CD4-positive, alpha-beta T cell treated with Interleukin-12 subunit alpha and Interleukin-12 subunit beta, for 1 hour (primary cell): ENCODE data around the gene DENND2D.

Experiments used
- DNase-seq: peaks from one replicate; pipeline ENCODE4 v3.0.0-alpha.2; 2020

DENND2D gene, protein sequence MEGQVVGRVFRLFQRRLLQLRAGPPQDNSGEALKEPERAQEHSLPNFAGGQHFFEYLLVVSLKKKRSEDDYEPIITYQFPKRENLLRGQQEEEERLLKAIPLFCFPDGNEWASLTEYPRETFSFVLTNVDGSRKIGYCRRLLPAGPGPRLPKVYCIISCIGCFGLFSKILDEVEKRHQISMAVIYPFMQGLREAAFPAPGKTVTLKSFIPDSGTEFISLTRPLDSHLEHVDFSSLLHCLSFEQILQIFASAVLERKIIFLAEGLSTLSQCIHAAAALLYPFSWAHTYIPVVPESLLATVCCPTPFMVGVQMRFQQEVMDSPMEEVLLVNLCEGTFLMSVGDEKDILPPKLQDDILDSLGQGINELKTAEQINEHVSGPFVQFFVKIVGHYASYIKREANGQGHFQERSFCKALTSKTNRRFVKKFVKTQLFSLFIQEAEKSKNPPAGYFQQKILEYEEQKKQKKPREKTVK

DNA sequence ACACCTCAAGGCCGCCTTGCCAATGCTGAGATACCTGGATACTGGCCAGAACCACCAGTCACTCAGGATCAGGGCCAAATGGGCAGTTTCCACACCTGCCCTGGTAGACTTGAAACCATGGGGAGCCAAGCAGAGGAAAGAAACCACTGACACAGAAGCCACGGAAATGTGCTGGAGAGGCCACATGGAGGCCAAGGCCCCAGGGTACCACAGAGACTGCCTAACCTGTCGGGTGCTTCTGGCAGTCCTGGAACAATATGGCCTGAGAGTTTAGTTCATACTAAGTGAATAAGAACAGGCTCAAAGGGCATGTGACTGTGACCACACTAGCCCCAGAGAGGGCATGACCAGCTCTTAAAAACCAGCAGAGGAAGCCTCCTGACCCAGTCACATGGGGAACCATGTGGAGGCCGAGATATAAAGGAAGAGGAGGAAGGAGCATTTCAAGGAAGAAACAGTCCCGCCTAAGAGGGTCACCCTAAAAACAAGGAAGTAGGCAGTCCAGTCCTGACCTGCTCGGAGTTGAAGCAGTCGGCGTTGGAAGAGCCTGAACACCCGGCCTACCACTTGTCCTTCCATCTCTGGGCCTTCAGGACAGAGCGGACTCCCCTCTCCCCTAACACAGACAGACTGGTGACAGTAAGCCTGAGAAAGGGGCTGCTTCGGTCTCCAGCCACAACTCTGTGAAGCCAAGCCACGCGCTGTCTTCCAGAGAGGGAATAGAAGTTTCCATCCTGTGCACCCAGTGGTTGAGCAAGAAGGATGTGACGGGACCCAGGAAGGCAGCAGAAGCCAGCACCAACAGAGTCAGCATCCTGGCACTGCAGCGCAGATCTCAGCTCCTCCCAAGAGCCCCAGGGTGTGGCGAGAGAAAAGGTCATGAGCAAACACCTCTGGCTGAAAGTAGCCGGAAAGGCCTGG is at the start of gene DENND2D:
TSS of gene DENND2D (minus strand) at position 766 of the 921 bp plus-strand sequence. CDS start at position 579, 187 bp downstream.
- peak; percentile 54 for DNase-seq

DNA sequence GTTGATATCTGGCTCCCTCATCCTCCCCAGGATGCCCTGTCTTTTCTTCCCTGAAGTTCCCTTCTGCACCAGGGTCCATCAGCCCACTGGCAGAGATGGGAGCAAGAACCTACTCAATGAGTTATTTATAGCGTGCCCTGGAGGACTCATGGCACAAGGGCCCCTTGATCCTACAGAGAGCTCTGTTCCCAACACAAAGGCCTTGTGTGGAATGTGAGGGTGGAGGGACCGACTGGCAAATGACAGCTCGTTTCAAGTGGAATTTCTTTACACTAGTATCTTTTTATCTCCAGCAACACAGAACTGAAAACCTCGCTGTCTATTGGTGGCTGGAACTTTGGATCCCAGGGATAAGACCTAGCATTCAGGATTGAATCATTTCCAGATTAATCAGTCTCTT is 49.5 kb upstream of the DENND2D start:
- DNase-seq, result no peak

DNA sequence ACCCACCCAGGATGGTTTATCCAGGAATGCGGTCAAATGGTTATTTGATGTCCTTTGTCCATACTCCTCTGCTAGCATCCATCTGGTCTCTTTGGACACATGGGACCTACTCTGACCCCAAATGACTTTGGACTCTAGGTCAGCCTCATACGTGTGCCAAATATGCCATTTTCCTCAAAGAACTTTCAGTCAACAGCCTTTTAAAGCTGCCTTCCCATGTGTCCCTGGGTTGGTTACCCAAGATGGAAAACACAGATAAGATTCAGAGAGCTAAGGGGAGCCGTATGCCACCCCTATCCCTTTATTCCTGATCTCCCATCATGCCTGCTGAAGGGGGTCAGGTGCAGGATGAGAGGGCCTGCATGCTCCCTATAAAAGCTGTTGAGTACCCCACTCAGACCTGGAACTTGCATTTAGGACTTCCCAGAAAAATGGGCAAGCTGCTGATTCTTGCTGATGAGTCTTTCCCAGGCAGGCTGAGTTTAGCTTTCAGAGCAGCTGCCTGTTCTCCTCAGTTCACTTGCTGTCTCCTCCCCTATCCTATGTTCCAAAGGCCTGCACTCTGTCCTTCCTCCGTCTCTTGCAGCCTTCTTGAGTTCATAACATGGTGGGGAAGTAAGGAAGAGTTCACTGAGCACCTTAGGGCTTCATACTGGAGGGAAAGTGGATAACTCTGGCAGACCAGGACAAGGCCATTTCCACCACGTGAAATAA is 46.8 kb upstream of the DENND2D start:
- DNase-seq, result no peak

DNA sequence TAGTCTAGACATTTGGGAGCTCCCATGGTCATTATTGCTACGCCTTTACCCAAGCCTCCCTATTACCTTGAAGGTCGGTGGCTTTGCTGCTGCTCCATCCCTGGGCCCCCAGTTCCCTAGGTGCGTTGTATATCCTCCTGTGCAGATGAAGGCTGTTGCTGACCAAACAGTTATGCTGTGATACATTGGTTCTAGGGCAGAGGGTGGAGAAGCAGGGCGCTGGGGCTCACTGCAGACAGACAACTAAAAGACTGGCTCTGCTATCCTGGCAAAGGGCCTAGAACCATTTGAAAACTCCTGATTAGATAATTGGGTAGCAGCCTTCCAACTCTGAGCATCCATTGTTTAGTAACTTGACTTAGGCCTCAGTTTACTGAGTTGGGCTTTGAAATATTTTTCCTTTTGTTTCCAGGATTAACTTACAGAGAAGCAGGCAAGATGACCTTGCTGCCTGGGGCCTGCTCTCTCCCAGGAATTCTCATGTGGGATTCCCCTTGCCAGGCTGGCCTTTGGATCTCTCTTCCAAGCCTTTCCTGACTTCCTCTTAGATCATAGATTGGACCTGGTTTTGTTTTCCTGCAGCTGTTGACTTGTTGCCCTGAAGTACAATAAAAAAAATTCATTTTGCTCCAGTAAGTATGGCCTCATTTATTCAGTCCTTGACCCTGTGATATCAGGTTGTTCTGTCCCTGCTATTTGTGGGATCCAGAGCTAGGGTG is 42.5 kb upstream of the DENND2D start:
- no peak for DNase-seq

DNA sequence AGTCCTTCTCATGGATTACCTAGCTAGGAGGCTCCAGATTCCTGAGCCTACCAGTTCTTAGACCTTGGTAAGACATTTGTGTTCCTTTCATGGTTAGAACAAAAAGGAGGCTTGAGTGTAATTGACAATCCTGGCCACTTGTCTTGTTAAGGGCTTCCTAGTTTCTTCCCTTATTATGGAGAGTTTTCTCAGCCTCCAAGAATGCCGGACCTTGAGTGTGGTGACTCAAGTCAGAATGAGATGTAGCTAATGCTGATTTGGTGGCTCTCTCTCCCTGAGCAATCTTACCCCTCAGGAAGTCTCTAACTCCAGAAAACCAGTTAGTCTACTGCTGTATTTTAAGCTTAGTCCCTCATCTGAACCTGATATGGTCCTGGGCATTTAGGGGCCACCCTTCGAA is 41.4 kb upstream of the DENND2D start:
- no peak for DNase-seq

DNA sequence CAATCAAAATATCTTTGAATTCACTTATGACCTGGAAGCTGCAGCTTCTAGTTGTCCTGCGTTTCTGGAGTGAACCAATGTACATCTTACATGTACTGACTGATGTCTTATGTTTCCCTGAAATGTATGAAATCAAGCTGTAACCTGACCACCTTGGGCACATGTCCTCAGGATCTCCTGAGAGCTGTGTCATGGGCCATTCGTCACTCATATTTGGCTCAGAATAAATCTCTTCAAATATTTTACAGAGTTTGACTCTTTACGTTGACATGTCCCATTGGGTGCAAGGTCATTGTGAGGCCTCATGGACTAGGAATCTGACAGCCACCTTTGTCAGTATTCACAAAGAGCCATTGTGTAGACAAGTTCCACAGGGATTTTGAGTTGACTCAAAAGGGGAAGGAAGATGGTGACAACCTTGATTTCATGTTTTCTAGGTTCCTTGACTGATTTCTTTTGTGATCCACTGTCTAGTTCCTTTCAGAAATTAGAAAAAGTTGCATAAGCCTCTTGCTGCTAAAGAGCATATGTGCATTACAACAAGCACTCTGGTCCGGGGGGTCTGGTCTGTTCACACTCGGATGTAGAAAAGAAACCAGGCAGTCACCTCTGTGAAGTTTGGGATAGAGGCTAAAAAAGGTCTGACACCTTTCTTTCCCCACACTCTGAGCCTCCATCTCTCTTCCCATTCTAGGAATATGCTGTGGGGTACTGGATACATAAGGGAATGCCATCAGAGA is 37.8 kb upstream of the DENND2D start:
- no peak for DNase-seq

DNA sequence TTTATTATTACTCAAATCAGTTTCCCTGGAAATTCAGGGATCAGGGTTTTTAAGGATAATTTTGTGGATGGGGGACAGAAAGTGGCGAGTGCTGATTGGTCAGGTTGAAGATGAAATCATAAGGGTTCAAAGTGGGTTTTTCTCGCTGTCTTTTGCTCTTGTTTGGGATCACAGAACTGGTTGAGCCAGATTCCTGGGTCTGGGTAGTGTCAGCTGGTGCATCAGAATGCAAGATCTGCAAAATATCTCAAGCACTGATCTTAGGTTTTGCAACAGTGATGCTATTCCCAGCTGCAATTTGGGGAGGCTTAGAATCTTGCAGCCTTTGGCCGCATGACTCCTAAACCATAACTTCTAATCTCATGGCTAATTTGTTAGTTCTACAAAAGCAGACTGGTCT is 36.4 kb upstream of the DENND2D start:
- DNase-seq, result no peak

DNA sequence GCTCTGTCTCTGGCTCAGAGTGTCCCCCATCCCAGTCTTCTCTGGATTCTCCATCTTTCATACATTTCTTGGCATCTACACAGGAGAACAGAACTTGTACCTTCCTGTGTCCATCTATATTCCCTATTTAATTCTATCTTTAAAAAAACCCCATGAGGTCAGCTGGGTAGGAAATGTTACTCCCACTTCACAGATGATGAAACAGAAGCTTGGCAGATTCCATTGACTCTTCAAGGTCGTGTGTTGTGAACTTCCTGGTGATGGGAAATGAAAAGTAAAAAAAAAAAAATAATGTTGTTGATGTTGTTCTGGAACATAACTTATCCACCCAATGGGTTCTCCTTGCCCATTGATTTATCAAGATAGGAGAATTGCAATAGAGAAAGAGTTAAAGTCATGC is 35.9 kb upstream of the DENND2D start:
- DNase-seq, result no peak

DNA sequence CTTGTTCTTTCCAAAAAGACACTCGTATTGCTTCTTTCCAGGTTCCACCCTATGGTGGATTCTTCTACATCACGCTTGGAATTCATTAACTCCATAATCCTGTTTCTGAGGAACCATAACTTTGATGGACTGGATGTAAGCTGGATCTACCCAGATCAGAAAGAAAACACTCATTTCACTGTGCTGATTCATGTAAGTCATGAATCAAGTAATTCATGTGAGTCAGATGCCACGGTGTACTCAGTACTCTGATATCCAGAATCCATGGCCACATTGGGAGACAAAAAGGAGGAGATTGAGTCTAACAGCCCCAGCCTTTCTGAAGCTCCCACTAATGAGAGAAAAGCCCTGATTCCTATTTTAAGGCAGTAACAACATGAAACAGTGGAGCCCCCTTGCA is 34.4 kb upstream of the DENND2D start:
- no peak for DNase-seq

DNA sequence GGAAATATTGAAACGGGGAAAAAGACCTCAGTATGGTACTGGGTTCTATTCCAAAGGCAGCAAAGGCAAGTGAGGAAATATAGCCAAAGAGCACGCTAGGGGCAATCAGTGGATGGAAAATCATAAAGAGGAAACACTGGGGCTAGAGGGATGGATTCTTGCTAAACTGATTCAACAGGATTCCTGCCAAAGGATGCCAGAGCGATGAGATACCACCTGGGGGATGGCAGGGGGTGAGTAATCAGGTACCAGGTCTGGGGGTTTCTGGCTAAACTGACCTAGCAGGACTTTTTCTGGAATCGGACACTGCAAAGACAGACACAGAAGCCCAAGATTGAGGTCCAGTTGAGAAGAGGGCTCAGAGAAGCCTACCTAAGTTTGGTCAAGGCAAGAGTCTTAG is 33.8 kb upstream of the DENND2D start:
- DNase-seq, result no peak

DNA sequence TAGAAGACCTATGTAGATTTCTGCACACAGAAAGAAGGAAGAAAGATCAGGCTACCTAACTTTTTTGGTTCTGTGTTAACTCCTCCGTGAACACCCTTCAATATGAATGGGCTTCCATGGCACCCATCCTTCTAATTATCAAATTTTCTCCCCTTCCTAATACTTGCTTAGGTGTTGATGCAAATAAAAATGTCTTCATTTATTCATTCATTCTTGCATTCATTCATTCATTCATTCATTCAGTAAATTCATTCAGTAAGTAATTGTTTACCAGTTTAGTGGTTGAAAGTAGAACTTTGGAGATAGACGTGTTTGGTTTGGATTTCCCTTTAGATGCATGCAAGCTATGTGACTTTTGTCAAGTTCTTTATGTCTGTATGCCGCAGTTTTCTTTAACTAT is 31.7 kb upstream of the DENND2D start:
- DNase-seq, result no peak

DNA sequence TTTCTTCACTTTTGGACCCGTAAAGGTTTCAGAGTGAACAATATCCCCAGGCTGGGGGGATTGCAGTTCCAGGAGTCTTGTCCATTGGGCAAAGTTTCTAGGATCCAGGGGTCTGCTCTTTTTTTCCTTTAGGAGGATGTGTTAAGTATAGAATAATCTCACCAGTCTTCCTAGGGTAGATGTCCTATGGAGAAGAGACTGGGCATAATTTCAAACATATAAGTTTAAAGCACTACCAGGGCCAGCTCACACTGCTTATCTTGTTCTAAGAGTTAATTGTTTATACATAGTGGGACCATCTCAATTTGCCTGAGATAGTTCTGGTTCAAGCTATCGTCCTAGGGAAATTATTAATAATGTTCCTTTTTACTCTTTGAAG is 28.3 kb upstream of the DENND2D start:
- DNase-seq, result no peak

DNA sequence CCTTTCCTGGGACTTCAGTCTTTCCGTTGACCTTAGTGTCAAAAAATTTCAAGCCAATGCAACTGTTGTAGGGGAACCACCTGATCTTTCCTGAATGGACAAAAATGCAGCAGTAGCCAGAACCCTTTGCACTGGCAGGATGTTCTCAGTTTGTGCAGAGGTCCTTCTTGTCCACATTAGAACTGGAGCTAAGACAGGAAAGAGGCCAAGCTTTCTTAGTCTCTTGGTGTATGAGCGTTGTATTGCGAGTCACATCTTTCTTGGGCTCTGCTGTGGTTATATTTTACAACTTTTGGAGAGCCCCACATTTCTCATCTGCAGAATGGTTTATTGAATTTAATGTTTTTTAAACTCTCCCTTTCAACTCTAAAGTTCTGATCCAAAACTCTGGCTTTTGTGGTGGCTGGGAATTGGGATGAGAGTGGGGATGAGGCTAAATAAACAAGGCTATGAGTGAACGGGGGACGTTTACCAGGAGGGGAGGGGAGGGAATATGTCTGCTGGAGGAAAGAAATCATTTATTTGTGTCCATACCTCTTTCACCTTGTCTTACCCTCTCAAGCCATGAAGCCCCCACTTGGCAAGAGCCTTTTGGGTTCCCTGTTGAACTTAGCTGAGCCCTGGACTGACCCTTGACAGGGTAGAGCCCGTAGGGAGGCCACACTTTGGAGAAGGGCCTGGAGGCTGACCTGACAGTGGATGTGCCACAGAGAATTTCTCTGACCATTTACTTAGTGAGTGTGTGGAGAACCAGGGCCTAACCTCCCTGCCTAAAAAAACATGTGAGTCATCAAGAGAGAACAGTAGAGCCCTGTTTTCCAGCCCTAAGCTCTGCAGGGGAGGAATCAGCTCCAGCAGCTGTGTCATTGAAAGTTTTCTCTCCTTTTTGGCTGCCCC is 27.7 kb upstream of the DENND2D start:
- DNase-seq, result no peak

DNA sequence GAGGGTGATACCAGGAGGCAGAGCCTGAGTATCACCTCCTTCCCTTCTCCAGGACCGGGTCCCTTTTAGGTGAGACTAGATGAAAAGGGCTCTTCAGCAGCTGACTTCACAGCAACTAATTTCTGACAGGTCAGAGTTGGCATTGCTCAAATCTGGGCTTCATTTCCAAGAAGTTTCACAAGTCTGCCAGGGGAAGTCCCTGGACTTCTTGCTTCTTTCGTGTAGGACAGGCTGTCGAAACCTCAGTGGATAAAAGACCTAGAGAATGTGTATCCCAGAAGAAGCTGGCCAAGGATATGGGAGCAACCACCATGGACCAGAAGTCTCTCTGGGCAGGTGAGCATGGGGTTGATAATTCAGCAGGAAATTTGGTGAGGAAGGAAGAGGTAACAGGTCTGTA is 27.0 kb upstream of the DENND2D start, which contains the start of gene CHI3L2:
TSS of gene CHI3L2 (plus strand) at position 280 of the 400 bp plus-strand sequence. CDS start at position 297, 17 bp downstream.
- no peak for DNase-seq

DNA sequence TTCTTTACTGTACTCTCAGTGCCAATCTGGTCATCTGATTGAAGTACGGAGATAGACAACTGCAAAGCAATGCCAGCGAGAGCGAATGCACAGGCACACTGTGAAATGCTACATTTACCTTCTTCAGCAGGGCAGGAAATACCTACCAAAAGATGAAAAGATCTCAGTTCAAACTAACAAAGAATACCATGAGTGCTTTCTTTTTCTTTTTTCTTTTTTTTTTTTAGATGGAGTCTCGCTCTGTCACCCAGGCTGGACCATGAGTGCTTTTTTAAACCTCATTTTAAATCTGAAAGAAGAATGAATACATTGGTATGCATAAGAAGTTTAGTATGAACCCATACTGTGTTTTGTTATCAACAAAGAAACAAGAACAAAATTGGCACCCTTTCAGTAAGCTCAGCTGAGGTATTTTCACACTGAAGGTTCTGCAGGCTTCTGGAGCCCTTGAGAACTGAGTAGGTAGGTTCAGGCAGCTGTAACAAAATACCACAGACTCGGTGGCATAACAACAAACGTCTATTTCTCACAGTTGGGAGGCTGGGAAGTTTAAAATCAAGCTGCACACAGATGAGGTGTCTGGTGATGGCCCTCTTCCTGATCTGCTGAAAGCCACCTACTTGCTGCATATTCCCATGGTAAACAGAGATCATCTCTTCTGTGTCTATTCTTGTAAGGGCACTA is 25.4 kb upstream of the DENND2D start:
- peak; percentile 51 for DNase-seq

DNA sequence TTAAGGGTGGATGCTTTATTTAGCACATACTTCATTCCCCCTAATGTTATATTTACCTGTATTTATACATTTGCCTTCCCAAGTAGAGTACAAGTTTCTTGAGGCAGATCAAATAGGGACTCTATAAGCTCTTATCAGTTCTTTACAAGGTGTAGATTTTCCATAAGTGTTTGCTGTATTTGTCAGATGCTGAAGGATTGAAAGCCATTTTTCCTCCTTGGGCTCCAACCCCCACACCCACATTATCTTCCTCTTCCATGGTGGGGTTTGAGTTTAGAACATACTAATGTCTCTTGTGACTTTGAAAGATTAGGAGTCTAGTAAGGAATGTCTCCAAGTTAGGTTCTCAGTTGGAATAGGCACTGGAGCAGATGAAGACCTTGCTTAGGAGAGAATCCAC is 24.6 kb upstream of the DENND2D start:
- no peak for DNase-seq

DNA sequence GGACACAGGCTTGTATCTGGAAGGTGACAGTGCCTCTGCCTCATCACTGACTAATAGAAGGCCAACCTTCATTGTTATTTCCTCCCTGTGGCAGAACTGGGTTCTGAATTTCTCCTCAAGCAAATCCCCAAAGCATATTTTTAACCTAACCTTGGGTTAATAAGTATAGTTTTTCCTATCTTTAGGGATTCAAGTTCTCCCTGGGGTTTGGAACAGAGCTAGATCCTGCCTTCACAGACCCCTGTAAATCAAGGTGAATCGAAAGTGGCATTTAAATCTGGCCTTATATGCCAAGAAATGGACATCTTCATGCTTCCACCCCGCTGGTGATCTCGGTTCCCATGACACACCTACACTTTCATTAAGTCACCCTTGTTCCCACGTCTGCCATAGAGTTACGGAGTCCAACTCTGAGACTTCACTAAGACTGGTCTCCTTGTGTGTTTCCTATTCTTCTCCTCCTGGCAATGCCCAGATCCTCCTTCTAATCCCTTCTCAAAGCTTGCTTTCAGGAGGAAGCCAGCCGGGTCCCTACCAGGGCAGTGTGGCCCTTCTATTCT is 22.8 kb upstream of the DENND2D start:
- no peak for DNase-seq

DNA sequence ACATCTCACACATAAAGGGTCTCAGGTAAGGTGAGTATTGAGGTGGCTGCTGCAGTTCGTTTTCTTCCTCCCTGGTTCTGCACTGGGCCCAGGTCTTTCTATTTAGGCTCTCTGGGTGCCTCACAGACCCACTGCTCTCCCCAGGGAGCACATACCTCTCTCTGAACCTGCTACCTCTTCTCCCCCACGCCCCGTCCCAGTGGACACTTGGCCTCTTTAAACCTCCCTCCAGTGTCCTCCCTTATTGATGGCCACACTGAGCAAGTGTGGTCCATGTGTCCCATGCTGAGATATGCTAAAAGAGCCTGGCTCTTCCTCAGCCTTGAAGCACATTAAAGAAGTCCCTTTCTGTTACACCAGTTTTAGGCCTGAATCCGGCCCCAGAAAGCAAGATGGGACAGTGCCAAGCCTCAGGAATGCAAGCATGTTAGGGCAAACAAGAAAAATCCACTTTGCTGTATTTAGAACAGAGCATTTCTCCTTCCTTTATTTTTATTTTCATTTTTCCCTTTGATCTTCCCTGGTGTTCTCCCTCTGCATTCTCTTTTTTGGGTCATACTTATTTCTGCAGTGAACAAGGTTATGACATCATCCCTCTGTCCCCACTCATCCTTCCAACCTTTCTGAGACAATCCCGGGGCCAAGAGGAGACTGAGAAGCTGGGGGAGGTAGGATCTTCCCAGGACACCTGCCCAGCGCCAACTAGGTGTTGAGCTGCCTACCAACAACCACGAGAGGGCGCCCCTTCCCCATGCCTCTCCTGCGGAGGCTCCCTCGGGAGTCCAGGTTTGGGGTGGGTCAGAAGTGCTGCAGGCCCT is 22.1 kb upstream of the DENND2D start:
- DNase-seq, result peak; percentile 79
